SU-DHL-6 (cell line): ENCODE results near the gene GOLIM4.
"Not testable (repeated sequence)": the region's sequence is repeated elsewhere in the genome, so short reads cannot be mapped to it uniquely, and the experiment has no call there.

Experiments
- H2AFZ ChIP-seq: fragments of 200-600 bp; sonication (generic); 2 replicates; pipeline ENCODE4 v1.6.1; 2014; ENCODE audit warnings: low read depth, mild to moderate bottlenecking, moderate library complexity, mixed read lengths, antibody characterized with exemption, low read length; ENCODE audit not compliant: severe bottlenecking
- H3F3A ChIP-seq: fragments of 200-600 bp; shearing (Covaris generic); 2 replicates; pipeline ENCODE4 v1.6.0; 2016; ENCODE audit warnings: antibody characterized with exemption, mild to moderate bottlenecking; ENCODE audit not compliant: insufficient read depth
- H3K27ac ChIP-seq: fragments of 200-600 bp; sonication (generic); 2 replicates; pipeline ENCODE4 v1.5.1; 2016; ENCODE audit warnings: low read depth, mild to moderate bottlenecking, low read length, moderate library complexity, mixed read lengths
- H3K27me3 ChIP-seq: fragments of 200-600 bp; sonication (generic), shearing (Covaris generic); 2 replicates; pipeline ENCODE4 v1.6.0; 2014; ENCODE audit warnings: mild to moderate bottlenecking, low read length
- H3K36me3 ChIP-seq: fragments of 200-600 bp; sonication (generic); 2 replicates; pipeline ENCODE4 v1.6.1; 2014; ENCODE audit warnings: mild to moderate bottlenecking, low read length, mixed read lengths
- H3K4me2 ChIP-seq: fragments of 300-600, 200-600 bp; shearing (Covaris generic), sonication (generic); 2 replicates; pipeline ENCODE4 v1.6.0; 2014; ENCODE audit warnings: low read length, low read depth, mild to moderate bottlenecking; ENCODE audit not compliant: poor library complexity, severe bottlenecking
- H3K4me3 ChIP-seq: fragments of 200-600 bp; sonication (generic); 2 replicates; pipeline ENCODE4 v1.5.1; 2014; ENCODE audit warnings: antibody characterized with exemption, low read length, mild to moderate bottlenecking, mixed read lengths; ENCODE audit not compliant: insufficient read depth, poor library complexity, severe bottlenecking
- H3K79me2 ChIP-seq: fragments of 200-600 bp; sonication (generic); 2 replicates; pipeline ENCODE4 v1.6.1; 2014; ENCODE audit warnings: mild to moderate bottlenecking, low read length, moderate library complexity; ENCODE audit not compliant: insufficient read depth
- H3K9ac ChIP-seq: fragments of 200-600 bp; sonication (generic); 2 replicates; pipeline ENCODE4 v1.7.0; 2014; ENCODE audit warnings: mild to moderate bottlenecking, low read length
- H3K9me2 ChIP-seq: fragments of 200-600 bp; sonication (generic); replicated peaks from 2 replicates; pipeline ENCODE4 v1.6.1; 2014; ENCODE audit warnings: low read length; ENCODE audit not compliant: insufficient read depth
- H3K9me3 ChIP-seq: fragments of 200-600 bp; sonication (generic); 2 replicates; pipeline ENCODE4 v1.6.1; 2014; ENCODE audit warnings: low read length, mixed read lengths; ENCODE audit not compliant: insufficient read depth
- H4K20me1 ChIP-seq: fragments of 200-600 bp; sonication (generic); 2 replicates; pipeline ENCODE4 v1.6.1; 2014; ENCODE audit warnings: low read depth, mild to moderate bottlenecking, antibody characterized with exemption, low read length, moderate library complexity, mixed read lengths
- EZH2phosphoT487 ChIP-seq: fragments of 200-600 bp; sonication (generic), shearing (Covaris generic); conservative IDR thresholded peaks from 2 replicates; pipeline ENCODE4 v1.6.1; 2018; ENCODE audit warnings: mild to moderate bottlenecking, antibody characterized with exemption, low read length, moderate library complexity, mixed read lengths
- TF ChIP-seq, protein P1 (sequence below): fragments of 200-600 bp; sonication (generic); IDR thresholded peaks from one replicate; pipeline ENCODE4 v1.5.1; 2017; ENCODE audit warnings: antibody characterized with exemption, mild to moderate bottlenecking, low read length, moderate library complexity; ENCODE audit not compliant: insufficient read depth, poor library complexity, severe bottlenecking

GOLIM4 gene

DNA sequence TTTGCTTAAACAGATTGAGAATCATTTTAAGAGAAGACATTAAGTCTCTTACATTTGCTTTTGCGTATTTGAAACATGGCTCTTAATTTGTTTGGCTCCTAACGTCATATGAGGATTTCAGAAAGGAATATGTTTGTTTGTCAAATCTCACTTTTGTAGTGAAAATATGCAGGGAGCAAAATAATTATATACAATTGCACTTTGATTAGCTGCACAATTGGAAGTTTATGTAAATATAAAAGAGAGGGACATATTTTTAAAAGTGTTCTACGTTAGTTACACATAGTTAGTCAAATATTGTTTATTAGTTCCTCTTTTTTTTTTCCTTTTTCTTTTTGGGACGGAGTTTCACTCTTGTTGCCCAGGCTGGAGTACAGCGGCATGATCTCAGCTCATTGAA is 42.7 kb upstream of the GOLIM4 start:
- Histone ChIP-seq H3K36me3 (no peaks in the 10 kb centered on the region), H3K79me2 (no peaks in the 10 kb centered on the region), H3K9ac (no peak overlapping the region), H3F3A (no peaks in the 10 kb centered on the region), H3K27ac (no peak overlapping the region), H3K27me3 (no peaks in the 10 kb centered on the region), H3K4me3 (no peak overlapping the region), H4K20me1 (no peaks in the 10 kb centered on the region), H3K9me2 (no peaks in the 10 kb centered on the region), H3K4me2 (no peak overlapping the region), H2AFZ (no peak overlapping the region), H3K9me3 (no peaks in the 10 kb centered on the region)
- TF ChIP-seq EZH2phosphoT487: no peak
- TF ChIP-seq, protein P1, sequence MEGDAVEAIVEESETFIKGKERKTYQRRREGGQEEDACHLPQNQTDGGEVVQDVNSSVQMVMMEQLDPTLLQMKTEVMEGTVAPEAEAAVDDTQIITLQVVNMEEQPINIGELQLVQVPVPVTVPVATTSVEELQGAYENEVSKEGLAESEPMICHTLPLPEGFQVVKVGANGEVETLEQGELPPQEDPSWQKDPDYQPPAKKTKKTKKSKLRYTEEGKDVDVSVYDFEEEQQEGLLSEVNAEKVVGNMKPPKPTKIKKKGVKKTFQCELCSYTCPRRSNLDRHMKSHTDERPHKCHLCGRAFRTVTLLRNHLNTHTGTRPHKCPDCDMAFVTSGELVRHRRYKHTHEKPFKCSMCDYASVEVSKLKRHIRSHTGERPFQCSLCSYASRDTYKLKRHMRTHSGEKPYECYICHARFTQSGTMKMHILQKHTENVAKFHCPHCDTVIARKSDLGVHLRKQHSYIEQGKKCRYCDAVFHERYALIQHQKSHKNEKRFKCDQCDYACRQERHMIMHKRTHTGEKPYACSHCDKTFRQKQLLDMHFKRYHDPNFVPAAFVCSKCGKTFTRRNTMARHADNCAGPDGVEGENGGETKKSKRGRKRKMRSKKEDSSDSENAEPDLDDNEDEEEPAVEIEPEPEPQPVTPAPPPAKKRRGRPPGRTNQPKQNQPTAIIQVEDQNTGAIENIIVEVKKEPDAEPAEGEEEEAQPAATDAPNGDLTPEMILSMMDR: no peak

DNA sequence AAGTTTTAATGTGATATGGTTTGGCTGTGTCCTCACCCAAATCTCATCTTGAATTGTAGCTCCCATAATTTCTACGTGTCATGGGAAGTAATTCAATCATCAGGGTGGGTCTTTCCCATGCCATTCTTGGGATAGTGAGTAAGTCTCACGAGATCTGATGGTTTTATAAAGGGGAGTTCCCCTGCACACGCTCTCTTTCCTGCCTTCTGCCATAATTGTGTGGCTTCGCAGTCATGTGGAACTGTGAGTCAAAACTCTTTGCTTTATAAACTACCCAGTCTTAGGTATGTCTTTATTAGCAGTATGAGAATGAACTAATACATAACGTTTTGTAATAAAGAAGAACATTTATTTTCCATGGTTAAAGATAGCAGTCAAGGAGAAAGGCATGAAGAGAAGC is 39.2 kb upstream of the GOLIM4 start:
- no peak for TF ChIP-seq EZH2phosphoT487
- TF ChIP-seq, protein P1: no peak
- Histone ChIP-seq H3K27ac (no peak overlapping the region), H3F3A (no peaks in the 10 kb centered on the region), H3K9me3 (no peaks in the 10 kb centered on the region), H2AFZ (no peak overlapping the region), H3K79me2 (no peaks in the 10 kb centered on the region), H3K36me3 (no peaks in the 10 kb centered on the region), H3K27me3 (no peaks in the 10 kb centered on the region), H3K4me2 (no peak overlapping the region), H3K9ac (no peak overlapping the region), H3K9me2 (no peaks in the 10 kb centered on the region), H3K4me3 (no peak overlapping the region), H4K20me1 (no peaks in the 10 kb centered on the region)

DNA sequence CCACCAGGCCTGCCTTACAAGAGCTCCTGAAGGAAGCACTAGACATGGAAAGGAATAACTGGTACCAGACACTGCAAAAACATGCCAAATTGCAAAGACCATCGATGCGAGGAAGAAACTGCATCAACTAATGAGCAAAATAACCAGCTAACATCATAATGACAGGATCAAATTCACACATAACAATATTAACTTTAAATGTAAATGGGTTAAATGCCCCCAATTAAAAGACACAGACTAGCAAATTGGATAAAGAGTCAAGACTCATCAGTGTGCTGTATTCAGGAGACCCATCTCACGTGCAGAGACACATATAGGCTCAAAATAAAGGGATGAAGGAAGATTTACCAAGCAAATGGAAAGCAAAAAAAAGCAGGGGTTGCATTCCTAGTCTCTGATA is 34.5 kb upstream of the GOLIM4 start:
- H3K27ac ChIP-seq, H3K27me3 ChIP-seq, H3K36me3 ChIP-seq, H3K4me3 ChIP-seq, H3K9me2 ChIP-seq, H3F3A ChIP-seq, H3K4me2 ChIP-seq, H3K9me3 ChIP-seq, H3K79me2 ChIP-seq, H3K9ac ChIP-seq, H2AFZ ChIP-seq, H4K20me1 ChIP-seq: not testable (repeated sequence)

DNA sequence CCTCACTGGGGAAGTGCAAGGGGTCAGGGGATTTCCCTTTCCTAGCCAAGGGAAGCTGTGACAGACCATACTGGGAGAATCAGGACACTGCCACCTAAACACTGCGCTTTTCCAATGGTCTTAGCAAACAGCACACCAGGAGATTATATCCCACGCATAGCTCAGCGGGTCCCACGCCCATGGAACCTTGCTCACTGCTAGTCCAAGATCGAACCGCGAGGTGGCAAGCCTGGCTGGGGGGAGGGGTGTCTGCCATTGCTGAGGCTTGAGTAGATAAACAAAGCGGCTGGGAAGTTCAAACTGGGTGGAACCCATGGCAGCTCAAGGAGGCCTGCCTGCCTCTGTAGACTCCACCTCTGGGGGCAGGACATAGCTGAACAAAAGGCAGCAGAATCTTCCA is 32.7 kb upstream of the GOLIM4 start:
- not testable (repeated sequence) for H3K9ac ChIP-seq, H3K36me3 ChIP-seq, H3F3A ChIP-seq, H3K4me2 ChIP-seq, H3K79me2 ChIP-seq, H3K9me3 ChIP-seq, H4K20me1 ChIP-seq, H3K27ac ChIP-seq, H3K9me2 ChIP-seq, H3K4me3 ChIP-seq, H3K27me3 ChIP-seq, H2AFZ ChIP-seq
